ENCODE results near the gene ALDH1A3. TPM values are rescaled to one million over a fixed set of nuclear protein-coding genes. Genes with fewer than 3 reads are reported as not detected.

The ALDH1A3 gene
- polyA plus RNA-seq, 1 of the 3 experiments (the other 2 are of a cell fraction), result 4.4 TPM

- Histone ChIP-seq H3K9ac (peak overlapping the region; percentile 48), H4K20me1 (ENCODE audit: insufficient read depth) (no peaks in the 10 kb centered on the region), H3K9me3 (no peaks in the 10 kb centered on the region), H3K4me2 (peak overlapping the region; percentile 69), H3F3A (replicated peaks; ENCODE audit: insufficient read depth) (peaks cover 8% of the 10 kb centered on the region), H2AFZ (ENCODE audit: low read depth) (peak overlapping the region; percentile 99), H3K79me2 (ENCODE audit: insufficient read depth) (no peaks in the 10 kb centered on the region), H3K4me1 (ENCODE audit: control insufficient read depth in 1 of 2, insufficient read depth in 2 of 2, low read depth in 1 of 2, low read length in 1 of 2) (peaks cover 12 to 51% of the 10 kb centered on the region in 2 experiments), H3K27ac (ENCODE audit: low read depth in 2 of 2, low read length in 1 of 2) (peak overlapping the region; percentile 60 to 98), H3K36me3 (replicated peaks in 1 of 2; ENCODE audit: control insufficient read depth in 1 of 2, insufficient read depth in 2 of 2, low read length in 1 of 2) (no peaks in the 10 kb centered on the region), H3K27me3 (ENCODE audit: insufficient read depth) (no peaks in the 10 kb centered on the region), H3K9me2 (no peaks in the 10 kb centered on the region), H3K4me3 (ENCODE audit: low read depth in 2 of 2, low read length in 1 of 2) (peak overlapping the region; percentile 26 to 33; a peak in 3 of 4 replicates)
- 77% methylated on average over 14 of the region's 14 CpGs for WGBS (ENCODE audit: low lambda C conversion rate)
- DNase-seq, result no peak
- TF ChIP-seq MXI1 (IDR thresholded peaks at IDR 0.05; ENCODE audit: low read depth, low read length) (no peak), RAD21 (IDR thresholded peaks at IDR 0.05; ENCODE audit: low read length) (no peak), PBX3 (IDR thresholded peaks at IDR 0.05) (no peak), NRF1 (IDR thresholded peaks at IDR 0.05; ENCODE audit: low read depth, low read length) (no peak), ELF1 (IDR thresholded peaks at IDR 0.05) (no peak), CTCF (IDR thresholded peaks at IDR 0.05) (no peak), USF2 (IDR thresholded peaks at IDR 0.05; ENCODE audit: borderline replicate concordance, low read depth, low read length) (no peak)
- CTCF ChIA-PET, result interaction anchor here (0.8 to 8.0 kb wide), 9 partner anchors 10 to 230 kb away, joined by 3 to 86 read pairs (median 5); partner anchors contain the start of gene LRRK1
- POLR2A ChIA-PET, result interaction anchor here (1.0 to 2.2 kb wide), 2 partner anchors 16 to 22 kb away, joined by 3 to 9 read pairs; partner anchors contain the start of gene ALDH1A3
Observed at GRCh38 chr15:100901702-100902435, 22.2 kb downstream of the ALDH1A3 start.

GRCh38 chr15:100902436-100903167 lies 23.0 kb downstream of the ALDH1A3 start:
- ChIA-PET POLR2A (interaction anchor here (1.0 to 2.2 kb wide), 2 partner anchors 15 to 23 kb away, joined by 3 to 9 read pairs; partner anchors contain the start of gene ALDH1A3), CTCF (interaction anchor here (0.7 to 8.0 kb wide), 12 partner anchors 11 to 275 kb away, joined by 3 to 86 read pairs (median 4); partner anchors contain the start of gene LRRK1)
- Histone ChIP-seq H4K20me1 (ENCODE audit: insufficient read depth) (no peaks in the 10 kb centered on the region), H3K4me2 (peak overlapping the region; percentile 69), H3F3A (replicated peaks; ENCODE audit: insufficient read depth) (peaks cover 8% of the 10 kb centered on the region), H3K9me3 (no peaks in the 10 kb centered on the region), H3K4me3 (ENCODE audit: low read depth in 2 of 2, low read length in 1 of 2) (peak overlapping the region; percentile 26 to 33; a peak in 3 of 4 replicates), H3K79me2 (ENCODE audit: insufficient read depth) (no peaks in the 10 kb centered on the region), H3K36me3 (replicated peaks in 1 of 2; ENCODE audit: control insufficient read depth in 1 of 2, insufficient read depth in 2 of 2, low read length in 1 of 2) (no peaks in the 10 kb centered on the region), H2AFZ (ENCODE audit: low read depth) (peak overlapping the region; percentile 99), H3K27me3 (ENCODE audit: insufficient read depth) (no peaks in the 10 kb centered on the region), H3K27ac (ENCODE audit: low read depth in 2 of 2, low read length in 1 of 2) (peak overlapping the region; percentile 60 to 98), H3K9me2 (no peaks in the 10 kb centered on the region), H3K4me1 (ENCODE audit: control insufficient read depth in 1 of 2, insufficient read depth in 2 of 2, low read depth in 1 of 2, low read length in 1 of 2) (peaks cover 12 to 44% of the 10 kb centered on the region in 2 experiments), H3K9ac (peak overlapping the region; percentile 48)
- DNase-seq, result peak; percentile 87
- 36% methylated on average over 22 of the region's 22 CpGs for WGBS (ENCODE audit: low lambda C conversion rate)
- TF ChIP-seq USF2 (IDR thresholded peaks at IDR 0.05; ENCODE audit: borderline replicate concordance, low read depth, low read length) (no peak), RFX5 (IDR thresholded peaks at IDR 0.05; ENCODE audit: low read length) (no peak), FOSL2 (IDR thresholded peaks at IDR 0.05; ENCODE audit: borderline replicate concordance, low read depth) (no peak; the same call in 1 of the 2 replicates), ZBTB33 (IDR thresholded peaks at IDR 0.05; ENCODE audit: borderline replicate concordance, low read depth) (no peak), RAD21 (IDR thresholded peaks at IDR 0.05; ENCODE audit: low read length) (peak; percentile 36), JUND (IDR thresholded peaks at IDR 0.05) (no peak), NFIC (IDR thresholded peaks at IDR 0.05; ENCODE audit: borderline replicate concordance) (peak; percentile 43; the same call in 1 of the 2 replicates), POLR2AphosphoS5 (IDR thresholded peaks at IDR 0.05; ENCODE audit: low read depth, low read length) (peak; percentile 56; the same call in 1 of the 2 replicates), NRF1 (IDR thresholded peaks at IDR 0.05; ENCODE audit: low read depth, low read length) (no peak), TCF12 (IDR thresholded peaks at IDR 0.05) (peak; percentile 62; the same call in 1 of the 2 replicates), SMC3 (IDR thresholded peaks at IDR 0.05; ENCODE audit: low read depth, low read length) (no peak), YY1 (IDR thresholded peaks at IDR 0.05; ENCODE audit: low read depth) (peak; percentile 39; the same call in 1 of the 2 replicates), RCOR1 (IDR thresholded peaks at IDR 0.05; ENCODE audit: low read length) (peak; percentile 42; the same call in 1 of the 2 replicates), EP300 (IDR thresholded peaks at IDR 0.05; ENCODE audit: borderline replicate concordance in 1 of 2, low read depth in 1 of 2, low read length in 1 of 2) (peak in 1 of 2 experiments; percentile 75; a peak in 2 of 4 replicates)
